ENCODE data around the gene LDHAL6B. TPM values are rescaled to one million over a fixed set of nuclear protein-coding genes. Genes with fewer than 3 reads are reported as not detected.
A peak's percentile ranks its signal among the peaks of the same experiment; 100 is the strongest.

Gene LDHAL6B
- total and polyA plus RNA-seq, 2 of the 8 experiments (the other 6 are each of a cell fraction or from before 2014, with no cell fraction given): not detected

- Histone ChIP-seq H4K8ac (ENCODE audit: extremely low read depth, insufficient read depth, low read length) (no peak overlapping the region), H3K18ac (ENCODE audit: extremely low read depth, low read length) (no peak overlapping the region), H2BK20ac (ENCODE audit: low read length) (no peak overlapping the region), H3K9ac (replicated peaks in 1 of 4; ENCODE audit: extremely low read depth in 1 of 4, low read depth in 3 of 4, low read length in 3 of 4) (no peak overlapping the region), H3K14ac (ENCODE audit: insufficient read length) (no peak overlapping the region), H2BK15ac (ENCODE audit: low read length) (no peak overlapping the region), H4K5ac (ENCODE audit: insufficient read length, low read depth, low read length) (no peak overlapping the region), H3K79me2 (ENCODE audit: control insufficient read depth in 1 of 2, insufficient read depth in 2 of 2, low read length in 2 of 2) (no peaks in the 10 kb centered on the region), H3K27ac (ENCODE audit: low read depth, low read length) (no peak overlapping the region), H2AK5ac (ENCODE audit: low read depth, low read length) (no peak overlapping the region), H3K23me2 (ENCODE audit: low read depth, low read length) (no peaks in the 10 kb centered on the region; the same call in 1 of the 2 replicates), H3K36me3 (ENCODE audit: control insufficient read depth in 2 of 4, insufficient read depth in 4 of 4, low read length in 3 of 4) (peaks cover 9 to 62% (median 20%) of the 10 kb centered on the region in 4 experiments), H3K4me2 (ENCODE audit: insufficient read depth in 1 of 2, low read depth in 2 of 2, low read length in 2 of 2) (no peak overlapping the region), H4K20me1 (replicated peaks in 1 of 2; ENCODE audit: control insufficient read depth in 1 of 2, insufficient read depth in 2 of 2, low read length in 2 of 2) (no peaks in the 10 kb centered on the region), H3K4me1 (replicated peaks in 1 of 4; ENCODE audit: control insufficient read depth in 3 of 4, insufficient read depth in 4 of 4, low read length in 3 of 4) (no peaks in the 10 kb centered on the region; a peak in 2 of 7 replicates), H2AFZ (ENCODE audit: low read length) (no peak overlapping the region), H2BK120ac (replicated peaks; ENCODE audit: low read depth, low read length) (no peak overlapping the region), H2BK12ac (ENCODE audit: low read depth, low read length) (no peak overlapping the region), H3K4me3 (ENCODE audit: extremely low read depth in 1 of 4, insufficient read depth in 2 of 4, low read depth in 3 of 4, low read length in 4 of 4) (no peak overlapping the region), H3K79me1 (ENCODE audit: low read depth, low read length) (no peaks in the 10 kb centered on the region), H4K91ac (replicated peaks; ENCODE audit: insufficient read length, low read length) (no peak overlapping the region), H3K9me3 (ENCODE audit: insufficient read depth in 2 of 2, low read depth in 1 of 2, low read length in 1 of 2) (no peaks in the 10 kb centered on the region), H3K23ac (ENCODE audit: insufficient read length) (no peak overlapping the region), H3K4ac (replicated peaks; ENCODE audit: insufficient read length, low read depth, low read length) (no peak overlapping the region), H3K56ac (replicated peaks; ENCODE audit: insufficient read length, low read depth, low read length) (no peak overlapping the region), H3K27me3 (replicated peaks in 1 of 4; ENCODE audit: control insufficient read depth in 3 of 4, extremely low read depth in 1 of 4, insufficient read depth in 3 of 4, low read length in 3 of 4) (no peaks in the 10 kb centered on the region), H2BK5ac (ENCODE audit: low read depth, low read length) (no peak overlapping the region)
- DNase-seq (ENCODE audit: low read depth in 1 of 2, low spot score in 2 of 2) (no peak), FAIRE-seq (no peak)
- ChIA-PET POLR2A (ENCODE audit: partially characterized antibody) (interaction anchor here (1.5 kb wide), 1 partner anchor 10 kb away, joined by 4 read pairs; no protein-coding TSS in a partner anchor), CTCF (ENCODE audit: partially characterized antibody) (interaction anchor here (0.6 to 1.2 kb wide), 5 partner anchors 178 to 445 kb away, joined by 3 to 4 read pairs (median 3); no protein-coding TSS in a partner anchor)
- WGBS, 2 experiments (ENCODE audit: extremely low coverage in 1 of 2, insufficient coverage in 1 of 2, insufficient read length in 1 of 2, insufficient replicate concordance in 2 of 2, low coverage in 1 of 2, low lambda C conversion rate in 2 of 2, missing lambda C conversion rate in 1 of 2): 100% methylated on average over 5 of the region's 5 CpGs; no CpG with 5 or more reads in 1 of the 2 experiments
- peak; percentile 70 for TF ChIP-seq RFX5 (IDR thresholded peaks at IDR 0.05; ENCODE audit: borderline replicate concordance, low read depth, low read length)
- no peak for TF ChIP-seq POU5F1 (IDR thresholded peaks at IDR 0.05; ENCODE audit: low read depth, low read length)
Observed at GRCh38 chr15:59157396-59157795, 49.2 kb upstream of the LDHAL6B start.

Measured in H1 (cell line).